ENCODE measurements around the gene TECTB.

DNA sequence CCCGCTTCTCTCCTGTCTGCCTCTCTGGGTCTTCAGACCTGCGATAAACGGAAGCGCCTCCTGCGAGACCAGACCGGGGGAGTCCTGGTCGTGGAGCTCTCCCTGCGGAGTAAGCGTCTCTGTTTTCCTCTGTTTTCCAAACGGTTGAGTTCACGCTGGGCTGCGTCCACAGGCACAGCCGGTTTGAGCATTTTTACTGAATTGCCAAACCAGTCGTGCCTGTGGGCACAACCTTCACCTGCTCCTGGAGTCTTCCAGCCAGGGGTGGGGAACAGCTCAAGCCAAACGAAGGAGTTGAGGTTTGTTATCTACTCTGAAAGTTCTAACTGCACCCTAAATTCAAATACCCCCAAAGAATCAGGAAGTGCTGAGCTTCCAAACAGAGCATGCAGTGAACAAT is 16.3 kb downstream of the TECTB start:
- TF ChIP-seq, protein P1, sequence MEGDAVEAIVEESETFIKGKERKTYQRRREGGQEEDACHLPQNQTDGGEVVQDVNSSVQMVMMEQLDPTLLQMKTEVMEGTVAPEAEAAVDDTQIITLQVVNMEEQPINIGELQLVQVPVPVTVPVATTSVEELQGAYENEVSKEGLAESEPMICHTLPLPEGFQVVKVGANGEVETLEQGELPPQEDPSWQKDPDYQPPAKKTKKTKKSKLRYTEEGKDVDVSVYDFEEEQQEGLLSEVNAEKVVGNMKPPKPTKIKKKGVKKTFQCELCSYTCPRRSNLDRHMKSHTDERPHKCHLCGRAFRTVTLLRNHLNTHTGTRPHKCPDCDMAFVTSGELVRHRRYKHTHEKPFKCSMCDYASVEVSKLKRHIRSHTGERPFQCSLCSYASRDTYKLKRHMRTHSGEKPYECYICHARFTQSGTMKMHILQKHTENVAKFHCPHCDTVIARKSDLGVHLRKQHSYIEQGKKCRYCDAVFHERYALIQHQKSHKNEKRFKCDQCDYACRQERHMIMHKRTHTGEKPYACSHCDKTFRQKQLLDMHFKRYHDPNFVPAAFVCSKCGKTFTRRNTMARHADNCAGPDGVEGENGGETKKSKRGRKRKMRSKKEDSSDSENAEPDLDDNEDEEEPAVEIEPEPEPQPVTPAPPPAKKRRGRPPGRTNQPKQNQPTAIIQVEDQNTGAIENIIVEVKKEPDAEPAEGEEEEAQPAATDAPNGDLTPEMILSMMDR (conservative IDR thresholded peaks at IDR 0.05) = no peak
- no peak for TF ChIP-seq ZFX (IDR thresholded peaks at IDR 0.05)

Data from C4-2B (cell line).